Transverse colon (tissue), 3 donors: Measurements from ENCODE around the gene TRPV4.

Source experiments
- CTCF ChIP-seq, 5 experiments: fragments of 200-600 bp in 3 of 5; fragments of 450-650 bp in 2 of 5; sonication (generic) in 3 of 5; IDR thresholded peaks; 1 replicate in 2 of 5; 2 replicates in 3 of 5; pipeline ENCODE4 v1.5.1; 2016 to 2017; ENCODE audit warnings: antibody characterized with exemption in 5 of 5, inconsistent platforms in 3 of 5, mild to moderate bottlenecking in 2 of 5, moderate library complexity in 1 of 5
- POLR2A ChIP-seq: fragments of 450-650 bp; IDR thresholded peaks from one replicate; pipeline ENCODE4 v1.6.1; 2016; ENCODE audit warnings: antibody characterized with exemption, mild to moderate bottlenecking, moderate library complexity

- TF ChIP-seq CTCF (IDR thresholded peaks at IDR 0.05) (no peak), POLR2A (no peak)
These were observed 14.0 kb upstream of the TRPV4 start for GRCh38 chr12:109847142-109847735.
